Amniotic stem cell (primary cell): ENCODE results near the gene CCNI2.

ENCODE experiments used
- DNase-seq: peaks from one replicate; lab custom pipeline; 2025; lab: John Stamatoyannopoulos, UW

The CCNI2 gene

DNA sequence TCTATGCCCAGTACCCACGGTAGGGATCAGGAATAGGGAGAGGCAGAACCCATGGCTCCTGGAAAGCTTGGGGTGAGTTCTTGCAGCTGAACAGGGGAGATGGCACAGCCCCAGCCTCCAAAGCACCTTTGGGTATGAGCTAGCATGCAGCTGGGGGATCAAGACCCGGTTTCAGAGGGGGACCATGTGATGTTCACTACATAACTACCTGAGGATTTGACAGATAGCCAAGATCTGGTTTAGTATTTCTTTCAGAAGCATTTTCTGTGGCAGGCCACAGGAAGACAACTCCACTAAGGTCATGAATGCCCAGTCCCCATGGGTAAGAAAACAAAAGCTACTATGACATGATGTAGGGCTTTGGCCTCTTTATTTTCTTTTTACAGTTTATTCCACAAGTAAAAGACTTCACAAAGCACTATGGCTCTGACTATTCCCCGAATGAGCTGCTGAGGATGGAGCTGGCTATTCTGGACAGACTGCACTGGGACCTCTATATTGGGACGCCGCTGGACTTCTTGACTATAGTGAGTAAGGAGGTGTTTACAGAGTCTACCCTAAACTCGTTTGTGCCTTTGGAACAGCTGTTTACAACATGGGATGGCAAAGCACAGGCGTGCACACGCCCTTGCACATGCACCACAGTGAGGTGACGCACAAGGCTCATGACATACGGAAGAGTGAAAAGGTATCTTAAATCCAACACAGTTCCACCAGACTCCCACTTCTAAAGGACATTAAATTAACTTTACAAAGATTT, 3.4 kb downstream of the CCNI2 start:
- no peak for DNase-seq

DNA sequence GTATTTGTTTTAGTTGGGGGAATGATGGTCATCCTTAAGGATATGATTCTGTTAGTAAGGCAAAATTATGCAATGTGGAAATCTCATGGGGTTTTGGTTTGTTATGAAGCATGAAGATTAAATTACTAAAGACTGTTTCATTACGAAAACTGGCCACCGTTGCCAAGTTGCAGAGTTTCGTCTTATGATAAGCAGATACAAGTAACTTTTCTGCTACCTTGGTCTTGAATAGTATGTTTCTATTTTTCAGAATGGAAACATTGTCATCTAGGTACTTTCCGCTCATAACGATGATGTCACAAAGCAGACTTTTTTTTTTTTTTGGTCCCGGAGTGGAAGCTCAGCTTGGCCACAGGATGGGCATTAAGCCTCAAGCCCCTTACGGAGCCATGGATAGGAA, 4.2 kb downstream of the CCNI2 start:
- DNase-seq, result no peak

DNA sequence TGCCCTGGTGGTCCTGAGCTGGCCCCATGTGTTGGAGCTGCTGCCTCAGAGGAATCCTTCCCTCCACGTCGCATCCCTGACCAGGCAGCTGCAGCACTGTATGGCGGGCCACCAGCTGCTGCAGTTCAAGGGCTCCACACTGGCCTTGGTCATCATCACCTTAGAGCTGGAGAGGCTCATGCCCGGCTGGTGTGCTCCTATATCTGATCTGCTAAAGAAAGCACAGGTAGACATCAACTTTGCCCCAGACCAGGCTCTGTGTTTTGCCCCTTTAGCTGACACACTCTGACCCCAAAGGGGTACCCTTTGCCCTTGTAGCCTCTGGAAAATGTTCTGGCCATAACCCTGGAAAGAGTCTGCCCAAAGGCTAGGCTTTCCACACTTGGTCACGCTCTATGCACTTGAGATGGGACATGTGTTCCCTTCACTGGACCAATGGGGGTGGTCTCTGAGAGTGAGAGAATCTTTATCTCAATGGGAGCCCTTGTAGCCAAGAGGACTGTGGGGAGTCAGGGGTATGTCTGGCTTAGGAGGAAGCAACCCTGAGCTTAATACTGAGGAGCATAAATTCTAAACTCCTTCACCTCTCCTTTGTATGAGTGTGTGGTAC, 4.8 kb downstream of the CCNI2 start:
- no peak for DNase-seq

DNA sequence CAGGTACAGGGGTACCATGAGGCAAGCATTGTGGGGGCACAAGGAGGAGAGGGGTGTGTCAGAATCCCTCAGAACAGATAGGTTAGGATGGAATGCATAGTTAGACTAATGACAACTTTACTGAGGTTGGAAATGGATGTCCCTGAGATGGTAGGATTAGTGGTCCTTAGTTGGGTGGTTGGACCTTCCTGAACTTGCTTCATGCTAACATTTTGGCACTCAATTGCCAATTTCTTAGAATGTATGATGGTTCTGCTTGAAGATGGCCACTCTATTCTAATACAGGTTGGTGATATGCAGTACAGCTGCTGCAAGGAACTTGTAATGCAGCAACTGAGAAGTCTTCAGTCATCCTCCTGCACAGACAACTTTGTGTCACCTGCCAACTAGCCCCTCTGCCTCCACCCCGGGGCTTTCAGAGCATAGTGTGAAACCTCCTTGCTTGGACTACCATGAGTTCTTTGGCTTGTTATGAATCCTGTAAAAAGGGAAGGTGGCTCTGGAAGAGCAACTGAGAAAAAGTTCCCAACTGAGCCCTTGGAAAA, 5.4 kb downstream of the CCNI2 start:
- DNase-seq, result no peak

DNA sequence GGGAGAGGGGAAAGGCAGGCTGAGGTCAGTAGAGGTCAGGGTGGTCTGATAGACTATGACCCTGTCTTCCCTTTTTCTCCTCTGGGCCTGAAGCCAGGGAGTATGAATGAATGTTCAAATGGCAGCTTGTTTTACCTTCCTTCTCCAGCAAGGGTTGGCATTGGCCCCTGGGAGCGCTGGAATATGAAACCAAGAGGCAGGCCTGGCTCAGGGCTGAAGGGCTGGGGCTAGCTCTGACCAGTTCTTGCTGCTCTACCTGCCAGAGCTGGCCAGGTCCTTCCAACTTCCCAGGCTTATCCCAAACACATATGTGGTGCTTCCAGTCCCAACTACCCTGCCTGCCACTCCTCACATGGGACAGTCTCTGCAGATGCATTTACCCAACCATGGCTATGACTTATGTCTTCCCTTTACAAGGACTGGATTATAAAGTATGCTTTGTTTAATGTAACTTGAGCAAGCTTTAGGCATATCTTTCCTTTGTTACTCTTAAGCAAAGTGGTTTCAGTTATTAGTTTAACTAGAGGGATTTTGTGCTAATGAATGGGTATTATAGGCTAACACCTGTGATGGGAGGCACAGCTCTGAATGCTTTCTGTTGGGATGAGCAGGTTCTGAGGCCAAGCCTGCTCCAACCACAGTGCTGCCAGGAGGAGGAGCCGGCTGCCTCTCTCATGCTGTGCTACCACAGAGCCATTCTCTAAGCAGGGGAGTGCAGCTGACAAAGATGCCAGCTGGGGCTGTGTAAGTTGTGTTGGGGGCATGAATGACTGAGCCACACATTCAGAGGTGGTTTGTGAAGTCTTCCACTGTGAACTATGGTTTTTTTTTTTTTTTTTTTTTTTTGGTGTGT, 6.1 kb downstream of the CCNI2 start:
- DNase-seq, result no peak

DNA sequence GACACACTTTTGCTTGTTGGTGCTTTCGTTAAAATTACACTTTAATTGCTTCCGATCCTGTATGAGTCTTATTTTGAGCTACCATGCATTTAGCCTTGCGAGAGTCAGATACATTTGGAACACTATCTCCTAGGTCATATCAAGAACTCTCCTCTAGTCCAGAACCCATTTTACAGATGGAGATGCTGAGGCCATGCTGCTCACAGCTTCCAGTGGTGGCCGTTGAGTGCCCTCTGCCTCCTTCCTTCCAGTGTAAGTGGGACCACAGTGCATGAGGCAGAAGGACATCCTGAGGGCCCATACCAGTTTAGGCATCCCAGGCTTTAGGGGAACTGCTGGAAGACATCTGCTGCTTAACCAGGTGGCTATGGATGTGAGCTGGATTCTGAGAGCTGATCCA, 6.9 kb downstream of the CCNI2 start:
- no peak for DNase-seq

DNA sequence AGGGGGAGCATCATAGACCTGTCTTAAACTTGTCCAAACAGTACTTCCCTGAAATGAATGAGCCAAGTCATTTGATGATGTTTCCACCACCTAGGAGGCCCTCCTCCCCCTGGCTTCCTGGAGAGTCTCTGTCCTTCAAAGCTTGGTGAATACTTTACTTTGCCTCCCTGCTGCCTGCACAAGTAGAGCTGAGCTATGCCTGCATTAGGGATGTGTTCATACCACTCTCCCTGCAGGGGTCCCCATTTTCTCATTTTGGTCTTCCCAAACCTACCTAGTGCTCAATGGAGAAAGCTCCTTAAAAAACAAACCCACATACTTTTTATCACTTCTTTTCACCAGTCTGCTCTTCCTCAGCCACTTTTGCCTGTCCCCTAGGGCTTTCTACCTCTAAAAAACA, 7.7 kb downstream of the CCNI2 start:
- DNase-seq, result no peak

DNA sequence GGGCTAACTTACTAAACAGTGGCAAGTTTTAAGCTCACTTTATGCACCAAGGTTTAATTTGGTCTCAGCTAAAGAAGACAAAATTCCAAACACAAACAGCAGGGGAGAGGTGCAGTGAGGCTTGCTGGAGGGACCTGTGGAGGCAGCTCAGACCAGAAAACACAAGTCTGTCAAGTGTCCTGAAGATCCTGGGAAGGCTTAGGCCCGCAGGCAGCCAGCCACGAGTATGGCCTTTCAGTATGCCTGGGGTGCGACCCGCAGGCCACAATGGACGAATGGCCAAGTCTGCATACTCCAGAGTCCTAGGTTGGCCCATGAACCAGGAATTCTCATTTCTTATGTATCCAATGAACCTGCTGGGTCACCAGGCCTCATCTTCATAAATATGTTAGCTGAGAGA, 9.3 kb downstream of the CCNI2 start:
- no peak for DNase-seq

DNA sequence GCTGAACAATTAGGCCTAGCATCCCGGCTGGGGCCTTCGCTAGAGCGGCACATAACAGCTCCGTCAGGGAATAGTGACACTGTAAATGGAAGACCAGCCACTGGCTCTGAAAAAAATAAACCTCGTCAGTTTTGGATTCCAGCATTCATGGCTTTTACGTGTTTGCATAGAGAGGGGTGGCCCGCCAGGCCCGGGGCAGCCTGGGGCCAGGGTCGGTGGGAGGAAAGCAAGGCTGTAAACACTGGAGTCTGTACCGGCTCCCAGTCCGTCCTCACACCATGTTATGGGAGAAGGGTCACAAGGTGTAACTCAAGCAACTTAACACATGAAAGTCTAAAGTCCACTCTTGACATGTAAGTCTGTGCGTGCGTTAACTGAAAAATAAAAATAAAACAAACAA, 11.2 kb downstream of the CCNI2 start:
- DNase-seq, result no peak

DNA sequence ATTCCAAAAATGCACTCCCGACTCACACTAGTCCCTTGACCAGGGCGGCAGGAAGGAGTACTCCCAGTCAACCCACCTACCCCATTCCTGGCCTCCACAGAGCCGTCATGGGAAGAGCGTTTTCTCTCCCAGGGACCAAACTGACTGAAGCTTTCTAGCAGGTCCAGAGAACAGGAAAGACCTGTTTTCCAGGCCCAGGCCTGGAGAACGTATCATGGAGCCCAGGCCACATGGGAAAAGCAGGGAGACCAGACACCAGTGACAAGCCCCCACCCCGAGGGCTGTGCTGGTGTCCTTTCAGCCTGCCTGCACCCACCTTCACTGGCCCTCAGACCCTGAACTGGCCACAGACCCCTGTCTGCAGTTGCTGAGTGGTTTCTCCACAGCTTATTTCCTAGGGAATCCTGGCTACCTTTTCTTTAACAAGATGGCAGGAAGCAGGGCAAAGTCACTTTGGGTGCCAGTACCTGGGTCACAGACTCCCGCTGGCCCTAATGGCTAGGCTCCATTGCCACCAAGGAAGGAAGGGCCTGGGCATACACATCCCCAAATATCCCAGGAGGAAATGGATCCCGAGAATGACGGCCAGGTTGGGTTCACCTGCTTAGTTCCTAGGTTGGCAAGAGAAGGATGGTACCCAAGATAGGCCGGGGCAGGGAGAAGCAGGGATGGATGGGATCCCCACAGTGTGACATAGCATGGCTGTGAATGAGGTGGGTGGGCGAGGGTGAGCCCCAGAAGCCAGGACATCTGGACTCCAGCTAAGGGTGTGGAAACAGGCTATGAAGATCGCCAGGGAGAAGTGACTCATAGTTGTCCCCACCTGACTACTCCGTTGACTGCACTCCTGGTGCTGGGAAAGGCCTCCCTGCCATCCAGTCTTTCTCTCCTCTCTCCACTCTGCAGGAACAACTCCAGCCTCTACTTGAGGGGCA, 12.2 kb downstream of the CCNI2 start:
- DNase-seq, result no peak

DNA sequence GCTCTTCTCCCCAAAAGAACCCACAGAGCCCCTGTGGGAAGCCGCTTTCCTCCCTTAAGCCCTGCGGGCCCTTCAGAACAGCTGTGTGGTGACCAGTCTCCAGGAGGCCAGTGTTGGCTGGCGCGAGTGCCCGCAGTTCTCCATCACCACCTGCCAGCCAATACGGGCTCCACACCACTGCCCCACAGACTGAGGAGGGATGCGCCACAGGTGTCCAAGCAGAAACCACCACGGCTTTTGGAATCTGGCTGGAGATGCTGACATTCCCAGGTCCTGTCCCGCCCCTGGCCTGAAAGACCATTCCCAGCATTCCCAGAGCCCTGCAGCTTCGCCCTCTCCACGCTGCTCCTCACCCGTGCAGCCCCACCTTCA, 12.8 kb downstream of the CCNI2 start:
- DNase-seq, result no peak

DNA sequence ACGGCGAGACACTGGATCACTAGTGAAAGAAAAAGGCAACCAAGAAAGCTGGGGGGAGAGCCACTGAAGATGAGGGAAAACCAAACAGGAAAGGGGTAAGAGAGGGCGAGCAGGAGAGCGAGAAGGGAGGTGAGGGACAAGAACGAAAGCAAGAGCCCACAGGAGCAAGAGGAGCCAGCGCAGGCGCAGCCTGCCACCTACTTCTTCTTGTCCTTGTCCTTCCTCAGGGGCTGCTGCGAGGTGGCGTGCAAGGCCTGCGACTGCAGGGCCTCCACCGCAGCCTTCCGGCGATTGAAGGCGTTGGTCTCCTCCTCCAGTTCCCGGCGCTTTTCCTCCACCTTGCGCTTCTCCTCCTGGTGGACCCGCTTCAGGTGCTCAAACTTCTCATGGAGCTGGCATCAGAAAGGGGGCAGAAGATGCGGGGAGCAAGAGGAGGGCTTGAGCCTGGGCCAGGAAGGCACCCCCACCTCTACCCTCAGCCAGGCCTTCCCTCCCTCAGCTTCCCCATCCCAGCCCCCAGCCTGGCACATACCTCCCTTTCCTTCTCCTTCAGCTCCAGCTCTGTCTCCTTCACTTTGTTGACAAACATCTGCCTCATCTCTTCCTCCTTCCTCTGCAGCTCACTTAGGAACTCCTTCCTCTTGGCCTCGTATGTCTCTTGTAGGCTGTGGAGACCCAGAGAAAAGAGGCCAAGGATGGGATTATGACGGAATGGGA, 13.5 kb downstream of the CCNI2 start:
- DNase-seq, result no peak

DNA sequence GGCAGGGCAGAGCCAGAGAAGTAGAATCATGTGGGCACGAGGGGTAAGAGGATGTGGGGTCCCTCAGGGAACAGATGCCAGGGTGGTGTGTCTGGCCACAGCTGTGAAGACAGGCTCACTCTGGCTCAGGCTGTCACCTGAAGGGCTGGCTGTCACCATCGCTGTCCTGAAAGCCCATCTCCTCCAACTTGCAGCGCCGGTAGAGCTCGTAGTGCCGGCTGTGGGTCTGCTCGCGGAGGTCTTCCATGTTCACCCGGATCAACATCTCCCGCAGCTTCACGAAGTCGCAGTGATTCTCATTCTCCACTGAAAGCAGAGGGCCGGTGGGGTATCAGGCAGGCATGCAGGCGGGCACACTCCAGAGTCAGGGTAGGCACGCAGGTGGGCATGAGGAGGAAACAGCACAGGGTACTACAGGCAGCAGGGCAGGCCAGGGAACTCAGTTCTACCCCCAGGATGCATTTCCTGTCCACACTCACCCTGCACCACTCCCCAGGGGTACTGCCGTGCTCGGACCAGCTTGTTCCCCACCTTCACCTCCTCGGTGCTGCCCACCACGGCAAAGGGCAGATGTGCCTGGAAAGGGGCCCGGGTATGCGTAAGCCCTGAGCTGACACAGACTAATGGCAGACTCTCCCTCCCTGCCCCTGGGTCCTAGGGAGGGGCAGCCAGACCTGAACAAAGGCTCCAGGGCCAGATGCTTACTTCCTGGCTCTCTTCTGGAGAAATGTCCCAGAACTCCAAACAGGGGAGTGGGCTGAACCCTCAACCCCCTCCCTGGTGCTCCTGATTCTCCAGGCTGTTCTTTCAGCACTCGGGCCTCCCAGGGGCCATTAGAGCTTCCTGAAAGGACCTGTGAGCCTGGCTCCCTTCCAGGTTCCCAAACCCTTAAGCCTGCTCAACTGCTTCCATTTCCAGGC, 14.4 kb downstream of the CCNI2 start:
- no peak for DNase-seq

DNA sequence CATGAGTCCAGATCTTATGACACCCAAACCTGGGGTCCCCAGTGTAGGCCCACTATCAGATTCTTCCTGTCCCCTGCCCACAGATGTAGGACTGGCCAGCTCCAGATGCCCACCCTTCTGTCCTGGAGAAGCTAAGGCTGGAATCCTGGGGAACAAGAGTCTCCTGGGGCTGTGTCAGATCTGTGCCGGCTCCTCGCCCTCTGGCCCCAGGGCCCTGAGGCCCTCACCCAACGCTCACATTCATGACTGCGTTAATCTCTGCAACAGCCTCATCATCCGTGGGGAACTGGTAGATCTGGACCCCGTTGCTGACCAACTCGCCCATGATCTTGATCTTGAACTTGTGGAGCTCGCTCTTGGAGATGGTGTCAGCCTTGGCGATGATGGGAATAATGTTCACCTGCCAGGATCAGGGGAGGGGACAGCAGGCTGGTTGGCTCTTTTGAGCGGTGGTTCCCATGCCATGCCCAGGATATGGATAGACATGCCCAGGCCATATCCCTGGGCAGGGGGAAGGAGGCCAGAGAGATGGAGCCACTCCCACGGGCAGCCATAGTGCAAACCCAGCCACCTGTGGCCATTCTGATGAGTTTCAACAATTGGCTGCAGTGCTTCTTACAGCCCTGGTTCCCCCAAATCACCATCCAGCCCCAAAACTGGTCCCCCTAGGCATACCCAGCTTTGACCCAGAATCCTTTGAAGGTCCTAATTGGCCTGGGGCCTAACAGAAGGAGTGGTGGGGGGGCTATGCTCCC, 15.2 kb downstream of the CCNI2 start:
- no peak for DNase-seq

DNA sequence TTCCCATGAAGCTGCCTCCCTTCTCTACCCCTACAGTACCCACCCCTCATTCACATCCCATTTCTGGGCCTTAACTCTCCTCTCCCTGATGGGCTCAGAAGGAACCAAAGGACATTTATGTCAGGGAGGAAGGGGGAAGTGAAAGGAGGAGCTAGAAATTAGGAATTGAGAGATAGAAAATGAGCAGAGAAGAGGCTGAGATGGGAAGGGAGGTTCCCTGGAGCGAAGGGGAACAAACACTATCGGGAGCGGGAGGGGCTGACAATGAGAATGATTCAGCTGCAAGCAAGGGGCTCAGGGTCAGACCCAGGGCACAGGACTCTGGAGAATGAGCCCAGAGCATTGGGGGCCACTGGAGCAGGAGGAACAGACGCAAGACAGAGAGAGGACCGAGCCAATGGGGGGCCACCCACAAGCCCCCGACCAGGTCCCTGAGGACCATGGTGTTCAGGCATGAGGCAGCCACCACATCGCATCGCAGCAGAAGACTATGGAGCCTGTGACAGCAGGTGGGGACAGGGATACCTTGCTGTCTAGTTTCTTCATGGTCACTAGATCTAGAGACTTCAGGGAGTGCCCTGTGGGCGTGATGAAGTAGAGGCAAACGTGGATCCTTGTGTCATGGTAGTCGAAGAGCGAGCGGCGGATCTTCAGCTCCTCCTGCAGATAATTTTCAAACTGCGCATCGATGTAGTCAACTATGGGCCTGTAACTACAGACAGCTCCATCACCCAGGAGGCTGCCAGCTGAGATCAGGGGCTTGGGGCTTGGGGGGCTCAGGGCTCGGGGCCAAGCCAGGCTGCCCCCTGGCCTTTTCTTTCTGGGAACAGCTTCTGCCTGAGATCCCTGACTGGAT, 16.2 kb downstream of the CCNI2 start:
- no peak for DNase-seq

DNA sequence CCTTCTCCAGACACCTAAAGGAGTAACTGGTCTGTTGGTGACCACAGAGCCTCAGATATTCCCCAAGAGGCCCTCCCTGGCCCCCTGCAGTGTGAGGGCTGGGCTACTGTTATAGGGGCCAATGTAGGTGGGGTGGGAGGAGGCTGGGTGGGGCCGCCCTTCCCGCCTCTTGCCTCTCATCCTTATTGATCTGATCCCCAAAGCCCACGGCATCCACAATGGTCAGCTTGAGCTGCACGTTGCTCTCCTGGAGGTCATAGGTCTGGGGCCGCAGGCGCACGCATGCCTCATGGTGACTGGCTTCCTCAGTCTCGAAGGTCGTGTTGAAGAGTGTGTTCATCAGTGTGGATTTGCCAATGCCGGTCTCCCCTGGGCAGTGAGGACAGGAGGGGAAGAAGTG, 16.8 kb downstream of the CCNI2 start:
- DNase-seq, result no peak

DNA sequence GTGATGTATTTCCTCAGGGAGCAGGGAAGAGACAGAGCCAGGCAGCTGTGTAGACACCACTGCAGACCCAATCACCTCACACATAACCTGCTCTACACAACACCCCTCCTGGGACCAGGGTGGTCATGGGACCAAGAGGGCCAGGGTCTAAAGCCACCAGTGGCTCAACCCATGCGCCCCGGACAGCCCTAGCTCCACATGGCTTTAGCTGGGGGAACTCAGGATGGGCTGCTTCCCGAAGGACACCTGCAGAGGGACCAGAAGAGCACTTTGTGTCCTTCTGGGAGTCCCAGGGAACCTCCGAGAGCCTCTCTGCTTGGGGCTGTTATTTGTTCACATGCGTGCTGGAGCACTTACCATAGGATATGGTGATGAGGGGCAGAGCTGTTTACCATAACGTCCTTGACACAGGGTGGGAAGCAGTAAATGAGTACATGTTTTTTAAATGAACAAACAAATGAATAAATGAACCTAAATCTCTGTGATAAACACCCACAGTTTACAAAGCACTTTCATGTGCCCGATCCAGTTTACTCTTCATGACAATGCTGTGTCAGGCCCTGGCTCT, 17.5 kb downstream of the CCNI2 start:
- no peak for DNase-seq
